A549 (cell line): ENCODE data around the gene PMVK.
"Not testable (repeated sequence)": the region's sequence is repeated elsewhere in the genome, so short reads cannot be mapped to it uniquely, and the experiment has no call there.

Experiments
- CHD2 ChIP-seq: fragments of 150-350 bp; IDR thresholded peaks from 2 replicates; pipeline ENCODE4 v1.6.1; 2014; ENCODE audit warnings: low read length; ENCODE audit not compliant: partially characterized antibody
- EP300 ChIP-seq, 2 experiments: fragments of >200 bp; sonication (Bioruptor Twin); formaldehyde crosslinking; IDR thresholded peaks; 2 replicates in 1 of 2; 3 replicates in 1 of 2; pipeline ENCODE4 v1.6.1; 2016 to 2017
- HOXB5 ChIP-seq: fragments of 250-450 bp; sonication (Bioruptor Pico); IDR thresholded peaks from 2 replicates; pipeline ENCODE4 v1.5.0; 2020; ENCODE audit warnings: mild to moderate bottlenecking, moderate library complexity
- MAFK ChIP-seq: fragments of 450-650 bp; IDR thresholded peaks from 2 replicates; pipeline ENCODE4 v1.6.1; 2014; ENCODE audit not compliant: partially characterized antibody
- SMC3 ChIP-seq: fragments of >200 bp; sonication (Bioruptor Twin); formaldehyde crosslinking; IDR thresholded peaks from 3 replicates; pipeline ENCODE4 v1.6.1; 2018; ENCODE audit warnings: inconsistent platforms
- TF ChIP-seq, protein P1 (sequence below): fragments of >200 bp; sonication (Bioruptor Twin); formaldehyde crosslinking; IDR thresholded peaks from 3 replicates; pipeline ENCODE4 v1.5.1; 2016

DNA sequence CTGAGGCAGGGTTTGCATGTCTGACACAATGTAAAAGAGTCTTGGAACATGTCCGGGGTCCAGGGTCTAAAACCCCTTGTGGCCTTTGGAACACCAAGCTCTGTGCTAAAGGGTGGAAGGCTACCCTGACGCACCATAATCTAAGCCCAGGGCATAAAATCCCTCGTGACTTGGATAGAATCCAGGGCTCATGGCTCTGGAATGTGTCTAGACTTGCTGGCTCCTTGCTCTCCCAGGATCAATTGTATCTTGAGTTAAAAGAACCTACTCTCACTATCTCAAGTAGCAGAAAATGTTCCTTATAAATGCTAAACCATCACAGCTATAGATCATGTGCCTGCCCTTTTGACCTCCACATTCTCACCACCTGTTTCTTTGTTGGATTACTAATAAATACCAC is 28.4 kb downstream of the PMVK start:
- TF ChIP-seq, protein P1, sequence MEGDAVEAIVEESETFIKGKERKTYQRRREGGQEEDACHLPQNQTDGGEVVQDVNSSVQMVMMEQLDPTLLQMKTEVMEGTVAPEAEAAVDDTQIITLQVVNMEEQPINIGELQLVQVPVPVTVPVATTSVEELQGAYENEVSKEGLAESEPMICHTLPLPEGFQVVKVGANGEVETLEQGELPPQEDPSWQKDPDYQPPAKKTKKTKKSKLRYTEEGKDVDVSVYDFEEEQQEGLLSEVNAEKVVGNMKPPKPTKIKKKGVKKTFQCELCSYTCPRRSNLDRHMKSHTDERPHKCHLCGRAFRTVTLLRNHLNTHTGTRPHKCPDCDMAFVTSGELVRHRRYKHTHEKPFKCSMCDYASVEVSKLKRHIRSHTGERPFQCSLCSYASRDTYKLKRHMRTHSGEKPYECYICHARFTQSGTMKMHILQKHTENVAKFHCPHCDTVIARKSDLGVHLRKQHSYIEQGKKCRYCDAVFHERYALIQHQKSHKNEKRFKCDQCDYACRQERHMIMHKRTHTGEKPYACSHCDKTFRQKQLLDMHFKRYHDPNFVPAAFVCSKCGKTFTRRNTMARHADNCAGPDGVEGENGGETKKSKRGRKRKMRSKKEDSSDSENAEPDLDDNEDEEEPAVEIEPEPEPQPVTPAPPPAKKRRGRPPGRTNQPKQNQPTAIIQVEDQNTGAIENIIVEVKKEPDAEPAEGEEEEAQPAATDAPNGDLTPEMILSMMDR: not testable (repeated sequence)
- not testable (repeated sequence) for TF ChIP-seq CHD2; SMC3; HOXB5 (CRISPR knock-in tag); EP300 (IDR thresholded peaks at IDR 0.05); MAFK
